PC-3 (cell line): ENCODE data around the gene NTM. TPM values are rescaled to one million over a fixed set of nuclear protein-coding genes. Genes with fewer than 3 reads are reported as not detected.

ENCODE experiments used
- ATAC-seq: fragments of 200-7000 bp; cut with Tn5 transposase; 2 replicates; pipeline ENCODE4 v1.9.1; 2020; ENCODE audit warnings: mild to moderate bottlenecking, moderate library complexity
- BruUV-seq: library from RNA; stranded (reverse); fragments of 400-500 nt; replicated peaks from 2 replicates; lab custom pipeline; 2021; lab: Mats Ljungman, UMichigan
- CTCF ChIA-PET: fragments of 300-600 bp; sonication (Branson Sonifier 250); formaldehyde crosslinking; loops from one replicate; lab custom pipeline; 2022; ENCODE audit warnings: antibody characterized with exemption; lab: Charles Lee
- POLR2A ChIA-PET: fragments of 300-600 bp; sonication (Branson Sonifier 250); formaldehyde crosslinking; loops from one replicate; lab custom pipeline; 2022; ENCODE audit warnings: antibody characterized with exemption; ENCODE audit not compliant: unreplicated experiment; lab: Charles Lee
- DNase-seq: peaks from one replicate; pipeline ENCODE4 v3.0.0-alpha.2; 2015
- H2AFZ ChIP-seq: fragments of 300-600 bp; sonication (generic); 2 replicates; pipeline ENCODE4 v1.6.0; 2016; ENCODE audit warnings: antibody characterized with exemption, low read length
- H3F3A ChIP-seq: fragments of 300-600 bp; sonication (generic); one replicate; pipeline ENCODE4 v1.6.0; 2017; ENCODE audit warnings: antibody characterized with exemption, low read length, control low read depth, mild to moderate bottlenecking; ENCODE audit not compliant: unreplicated experiment
- H3K27ac ChIP-seq: fragments of 300-600 bp; sonication (generic); 2 replicates; pipeline ENCODE4 v1.5.1; 2016; ENCODE audit warnings: mild to moderate bottlenecking, low read length
- H3K27me3 ChIP-seq: fragments of 300-600 bp; sonication (generic); 2 replicates; pipeline ENCODE4 v1.6.1; 2016; ENCODE audit warnings: low read length, mixed read lengths
- H3K36me3 ChIP-seq: fragments of 300-600 bp; sonication (generic); 2 replicates; pipeline ENCODE4 v1.6.1; 2016; ENCODE audit warnings: low read depth, mixed run types, low read length, mixed read lengths
- H3K4me1 ChIP-seq: fragments of 300-600 bp; sonication (generic); 2 replicates; pipeline ENCODE4 v1.5.1; 2016; ENCODE audit warnings: low read length; ENCODE audit not compliant: insufficient read depth
- H3K4me2 ChIP-seq: fragments of 300-600 bp; sonication (generic); 2 replicates; pipeline ENCODE4 v1.6.0; 2016; ENCODE audit warnings: low read length
- H3K4me3 ChIP-seq: fragments of 300-600 bp; sonication (generic); 2 replicates; pipeline ENCODE4 v1.5.1; 2016; ENCODE audit warnings: mild to moderate bottlenecking, low read length, mixed read lengths
- H3K79me2 ChIP-seq: fragments of 300-600 bp; sonication (generic); 2 replicates; pipeline ENCODE4 v1.6.1; 2017; ENCODE audit warnings: low read length, mixed read lengths
- H3K9ac ChIP-seq: fragments of 300-600 bp; sonication (generic); 2 replicates; pipeline ENCODE4 v1.6.0; 2016; ENCODE audit warnings: mild to moderate bottlenecking, low read length
- H3K9me2 ChIP-seq: fragments of 300-600 bp; sonication (generic); replicated peaks from 2 replicates; pipeline ENCODE4 v1.6.1; 2016; ENCODE audit warnings: mixed run types, low read length, mixed read lengths
- H3K9me3 ChIP-seq: fragments of 300-600 bp; sonication (generic); 2 replicates; pipeline ENCODE4 v1.6.1; 2016; ENCODE audit warnings: low read length, mixed read lengths
- H4K20me1 ChIP-seq: fragments of 300-600 bp; sonication (generic); 2 replicates; pipeline ENCODE4 v1.6.1; 2016; ENCODE audit warnings: low read length, mixed read lengths
- EZH2 ChIP-seq: fragments of 300-600 bp; sonication (generic); IDR thresholded peaks from one replicate; pipeline ENCODE4 v1.6.1; 2017; ENCODE audit warnings: antibody characterized with exemption, mild to moderate bottlenecking, low read length; ENCODE audit not compliant: unreplicated experiment
- EZH2phosphoT487 ChIP-seq: fragments of 300-600 bp; sonication (generic); IDR thresholded peaks from 2 replicates; pipeline ENCODE4 v1.6.1; 2018; ENCODE audit warnings: mild to moderate bottlenecking, antibody characterized with exemption, low read length, borderline replicate concordance
- intact Hi-C: fragments of 100-400 bp; cut with micrococcal nuclease; formaldehyde crosslinking; loops from 2 replicates; pipeline ENCODE4 v1.9.0; 2023
- total RNA-seq: library from RNA; depleted of rRNA; stranded (reverse); fragments of >200 nt; gene quantifications from 2 replicates; pipeline ENCODE4 v1.2.3, GENCODE V29; 2014
- TF ChIP-seq, protein P1 (sequence below): fragments of 300-600 bp; sonication (generic); conservative IDR thresholded peaks from 2 replicates; pipeline ENCODE4 v1.5.1; 2017; ENCODE audit warnings: antibody characterized with exemption, low read depth, mild to moderate bottlenecking, low read length

Gene NTM
- total RNA-seq, 1 experiment from 2014 or later: not detected

DNA sequence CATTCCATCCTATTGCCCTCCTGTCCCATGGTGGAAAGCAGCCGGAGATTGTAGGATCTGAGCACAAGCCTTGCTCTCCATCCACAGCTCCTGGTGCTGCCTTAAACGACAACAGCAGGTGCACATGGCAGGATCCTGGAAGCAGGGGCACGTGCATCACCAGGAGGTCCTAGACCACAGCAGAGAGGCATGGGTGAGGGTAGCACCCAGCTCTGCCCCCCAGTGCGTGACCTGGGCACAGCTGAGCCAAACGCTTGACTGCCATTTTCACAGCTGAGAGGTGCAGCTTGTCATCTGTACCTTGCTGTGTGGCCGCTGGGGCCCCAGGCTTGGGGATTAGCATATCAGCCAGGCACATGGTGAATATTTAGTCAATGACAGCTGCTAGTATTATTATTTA, 92.7 kb downstream of the NTM start:
- Histone ChIP-seq H3K4me1 (no peaks in the 10 kb centered on the region; the same call in 1 of the 2 replicates), H3F3A (no peaks in the 10 kb centered on the region), H3K4me2 (no peak overlapping the region), H3K9ac (no peak overlapping the region), H3K79me2 (no peaks in the 10 kb centered on the region), H3K9me2 (no peaks in the 10 kb centered on the region), H3K27me3 (peaks cover 56% of the 10 kb centered on the region), H3K9me3 (no peaks in the 10 kb centered on the region), H3K36me3 (no peaks in the 10 kb centered on the region), H2AFZ (no peak overlapping the region), H4K20me1 (no peaks in the 10 kb centered on the region), H3K27ac (no peak overlapping the region), H3K4me3 (no peak overlapping the region)
- TF ChIP-seq, protein P1, sequence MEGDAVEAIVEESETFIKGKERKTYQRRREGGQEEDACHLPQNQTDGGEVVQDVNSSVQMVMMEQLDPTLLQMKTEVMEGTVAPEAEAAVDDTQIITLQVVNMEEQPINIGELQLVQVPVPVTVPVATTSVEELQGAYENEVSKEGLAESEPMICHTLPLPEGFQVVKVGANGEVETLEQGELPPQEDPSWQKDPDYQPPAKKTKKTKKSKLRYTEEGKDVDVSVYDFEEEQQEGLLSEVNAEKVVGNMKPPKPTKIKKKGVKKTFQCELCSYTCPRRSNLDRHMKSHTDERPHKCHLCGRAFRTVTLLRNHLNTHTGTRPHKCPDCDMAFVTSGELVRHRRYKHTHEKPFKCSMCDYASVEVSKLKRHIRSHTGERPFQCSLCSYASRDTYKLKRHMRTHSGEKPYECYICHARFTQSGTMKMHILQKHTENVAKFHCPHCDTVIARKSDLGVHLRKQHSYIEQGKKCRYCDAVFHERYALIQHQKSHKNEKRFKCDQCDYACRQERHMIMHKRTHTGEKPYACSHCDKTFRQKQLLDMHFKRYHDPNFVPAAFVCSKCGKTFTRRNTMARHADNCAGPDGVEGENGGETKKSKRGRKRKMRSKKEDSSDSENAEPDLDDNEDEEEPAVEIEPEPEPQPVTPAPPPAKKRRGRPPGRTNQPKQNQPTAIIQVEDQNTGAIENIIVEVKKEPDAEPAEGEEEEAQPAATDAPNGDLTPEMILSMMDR: no peak
- no peak for TF ChIP-seq EZH2phosphoT487
- TF ChIP-seq EZH2: no peak
- ChIA-PET POLR2A (no interaction called here), CTCF (no interaction called here)
- BruUV-seq: no TSS peak
- intact Hi-C loops: no loop called here
- DNase-seq: no peak
- ATAC-seq: no peak

DNA sequence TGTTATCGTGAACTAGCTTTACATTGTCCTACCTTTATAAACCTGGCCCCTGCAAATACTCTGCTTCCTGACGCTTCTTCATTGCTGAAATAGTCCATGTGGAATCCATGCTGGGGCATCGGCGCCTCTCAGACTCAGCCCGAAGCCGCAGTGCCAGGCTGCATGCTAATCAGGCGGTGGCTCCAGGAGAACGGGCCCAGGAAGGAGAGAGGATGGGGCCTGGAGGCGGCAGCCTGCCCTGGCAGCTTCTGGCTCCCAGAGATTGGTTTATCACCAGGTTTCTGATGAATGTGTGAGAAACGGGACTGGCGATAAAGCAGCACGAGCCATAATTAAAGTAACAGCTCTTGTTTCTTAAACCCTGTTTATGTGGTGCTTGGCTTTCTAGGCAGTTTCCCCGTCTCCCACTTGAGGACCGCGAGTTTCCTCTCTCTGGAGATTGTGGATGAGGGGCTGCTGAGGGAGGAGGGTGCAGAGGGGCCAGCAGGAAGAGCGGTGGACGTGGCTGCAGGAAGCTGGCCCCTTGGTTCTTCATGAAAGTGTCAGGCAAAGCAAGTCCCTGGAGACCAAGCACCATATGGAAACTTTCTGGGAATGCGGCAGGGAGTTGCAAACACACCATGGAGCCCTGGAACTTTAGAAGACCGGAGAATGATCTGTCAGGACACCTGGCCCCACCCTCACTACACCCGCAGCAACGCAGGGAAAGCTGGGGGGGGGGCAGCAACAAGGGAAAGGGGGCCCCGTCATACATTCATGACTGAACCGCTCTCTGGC, 93.4 kb downstream of the NTM start:
- Histone ChIP-seq H3K79me2 (no peaks in the 10 kb centered on the region), H3K9ac (no peak overlapping the region), H3K36me3 (no peaks in the 10 kb centered on the region), H2AFZ (no peak overlapping the region), H3K27ac (no peak overlapping the region), H3K4me2 (no peak overlapping the region), H3K9me2 (no peaks in the 10 kb centered on the region), H3K4me3 (no peak overlapping the region), H3F3A (no peaks in the 10 kb centered on the region), H3K27me3 (peaks cover 56% of the 10 kb centered on the region), H3K9me3 (no peaks in the 10 kb centered on the region), H4K20me1 (no peaks in the 10 kb centered on the region), H3K4me1 (no peaks in the 10 kb centered on the region; the same call in 1 of the 2 replicates)
- intact Hi-C loops: no loop called here
- TF ChIP-seq EZH2phosphoT487: no peak
- TF ChIP-seq EZH2: no peak
- TF ChIP-seq, protein P1: no peak
- DNase-seq (no peak), ATAC-seq (no peak)
- BruUV-seq: no TSS peak
- POLR2A ChIA-PET: no interaction called here
- CTCF ChIA-PET: no interaction called here

DNA sequence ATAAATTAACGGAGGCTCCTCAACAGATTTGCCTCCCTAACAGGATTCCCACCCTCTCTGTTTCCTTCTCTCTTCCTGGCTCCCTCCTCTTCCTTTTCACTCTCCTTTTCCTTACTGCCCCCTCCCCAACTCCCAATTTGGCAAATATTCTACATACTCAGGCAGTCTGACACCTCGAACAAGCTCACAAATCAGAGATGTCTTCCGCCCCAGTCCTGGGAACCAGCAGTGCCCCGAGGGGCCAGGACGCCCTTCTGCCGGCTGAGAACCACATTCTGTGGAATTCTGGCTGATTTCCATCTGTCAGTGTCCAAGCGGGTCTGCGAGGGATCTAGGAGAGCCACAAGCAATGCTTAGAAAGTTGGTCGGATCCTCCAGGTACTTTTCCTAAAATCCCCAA, 94.0 kb downstream of the NTM start:
- ChIA-PET POLR2A (no interaction called here), CTCF (no interaction called here)
- TF ChIP-seq EZH2phosphoT487: no peak
- TF ChIP-seq, protein P1: no peak

More for the DNA sequence above, 94.0 kb downstream of the NTM start:
- Histone ChIP-seq H3K79me2 (no peaks in the 10 kb centered on the region), H3K27me3 (peaks cover 56% of the 10 kb centered on the region), H2AFZ (no peak overlapping the region), H3K27ac (no peak overlapping the region), H3K9me3 (no peaks in the 10 kb centered on the region), H3K9ac (no peak overlapping the region), H3K4me2 (no peak overlapping the region), H3K9me2 (no peaks in the 10 kb centered on the region), H3K4me1 (no peaks in the 10 kb centered on the region; the same call in 1 of the 2 replicates), H3K36me3 (no peaks in the 10 kb centered on the region), H3F3A (no peaks in the 10 kb centered on the region), H3K4me3 (no peak overlapping the region), H4K20me1 (no peaks in the 10 kb centered on the region)
- ATAC-seq (no peak), DNase-seq (no peak)
- intact Hi-C loops: no loop called here
- BruUV-seq: no TSS peak
